IMR-90 (cell line): ENCODE results near the gene MSI2. TPM values are rescaled to one million over a fixed set of nuclear protein-coding genes. Genes with fewer than 3 reads are reported as not detected.

Source experiments
- ATAC-seq: fragments of 200-7000 bp; cut with Tn5 transposase; 2 replicates; pipeline ENCODE4 v1.9.1; 2020; ENCODE audit warnings: low read depth, mild to moderate bottlenecking, moderate library complexity
- BruUV-seq: library from RNA; stranded (reverse); fragments of 400-500 nt; replicated peaks from 2 replicates; lab custom pipeline; 2021; lab: Mats Ljungman, UMichigan
- CTCF ChIA-PET: fragments of 300-600 bp; formaldehyde crosslinking; extraction: SDS; loops from one replicate; lab custom pipeline; 2021; ENCODE audit warnings: antibody characterized with exemption; lab: Yijun Ruan, JAX
- POLR2A ChIA-PET: fragments of 300-600 bp; sonication (Branson Sonifier 250); formaldehyde crosslinking; loops from one replicate; lab custom pipeline; 2022; ENCODE audit warnings: antibody characterized with exemption; ENCODE audit not compliant: unreplicated experiment; lab: Charles Lee
- DNase-seq: peaks from one replicate; pipeline ENCODE4 v3.0.0; 2013
- H2AFZ ChIP-seq: replicated peaks from 2 replicates; pipeline ENCODE3; 2013; ENCODE audit warnings: low read length, mild to moderate bottlenecking; ENCODE audit not compliant: poor library complexity
- H2AK5ac ChIP-seq: 2 replicates; pipeline ENCODE4 v1.6.1; 2013; ENCODE audit warnings: low read depth, low read length, inconsistent platforms
- H2AK9ac ChIP-seq: replicated peaks from 2 replicates; pipeline ENCODE3; 2013; ENCODE audit warnings: mild to moderate bottlenecking, low read depth, low read length, moderate library complexity; ENCODE audit not compliant: poor library complexity
- H2BK120ac ChIP-seq: 2 replicates; pipeline ENCODE4 v1.6.1; 2013; ENCODE audit warnings: low read depth, low read length, inconsistent platforms
- H2BK15ac ChIP-seq: 3 replicates; pipeline ENCODE4 v1.6.1; 2013; ENCODE audit warnings: low read depth, low read length, inconsistent platforms
- H2BK20ac ChIP-seq: 2 replicates; pipeline ENCODE4 v1.6.1; 2013; ENCODE audit warnings: low read depth, mild to moderate bottlenecking, inconsistent platforms, low read length, moderate library complexity
- H2BK5ac ChIP-seq: 2 replicates; pipeline ENCODE4 v1.6.1; 2013; ENCODE audit warnings: mild to moderate bottlenecking, low read depth, low read length, inconsistent platforms; ENCODE audit not compliant: poor library complexity, severe bottlenecking
- H3K14ac ChIP-seq: replicated peaks from 2 replicates; pipeline ENCODE4 v1.6.1; 2013; ENCODE audit warnings: low read depth, low read length, inconsistent platforms
- H3K18ac ChIP-seq: 2 replicates; pipeline ENCODE4 v1.6.1; 2013; ENCODE audit warnings: low read depth, low read length, control low read depth
- H3K23ac ChIP-seq: 2 replicates; pipeline ENCODE4 v1.6.1; 2013; ENCODE audit warnings: low read depth, low read length, inconsistent platforms
- H3K27ac ChIP-seq: 2 replicates; pipeline ENCODE4 v1.5.1; 2013; ENCODE audit warnings: mild to moderate bottlenecking, control low read depth, low read length; ENCODE audit not compliant: insufficient read depth
- H3K27me3 ChIP-seq: 2 replicates; pipeline ENCODE4 v1.6.1; 2013; ENCODE audit warnings: low read length; ENCODE audit not compliant: control insufficient read depth, insufficient read depth
- H3K36me3 ChIP-seq: 2 replicates; pipeline ENCODE4 v1.6.1; 2013; ENCODE audit warnings: low read length, mixed read lengths; ENCODE audit not compliant: control insufficient read depth, insufficient read depth
- H3K4ac ChIP-seq: 2 replicates; pipeline ENCODE4 v1.6.1; 2013; ENCODE audit warnings: low read depth, low read length, inconsistent platforms
- H3K4me1 ChIP-seq: 2 replicates; pipeline ENCODE4 v1.6.1; 2013; ENCODE audit warnings: low read length, mixed read lengths; ENCODE audit not compliant: control insufficient read depth, insufficient read depth
- H3K4me2 ChIP-seq: 2 replicates; pipeline ENCODE4 v1.6.1; 2013; ENCODE audit warnings: low read depth, mild to moderate bottlenecking, control low read depth, low read length, moderate library complexity
- H3K4me3 ChIP-seq: 2 replicates; pipeline ENCODE4 v1.5.1; 2013; ENCODE audit warnings: low read depth, mild to moderate bottlenecking, control low read depth, low read length, moderate library complexity; ENCODE audit not compliant: insufficient read depth
- H3K56ac ChIP-seq: 2 replicates; pipeline ENCODE4 v1.6.1; 2013; ENCODE audit warnings: low read length, inconsistent platforms; ENCODE audit not compliant: insufficient read depth; ENCODE audit errors: extremely low read depth
- H3K79me1 ChIP-seq, 2 experiments: 2 replicates each; pipeline ENCODE4 v1.6.1; 2013; ENCODE audit warnings: low read length in 2 of 2, inconsistent platforms in 1 of 2, low read depth in 1 of 2
- H3K9ac ChIP-seq: 2 replicates; pipeline ENCODE4 v1.6.1; 2013; ENCODE audit warnings: low read depth, low read length, control low read depth
- H3K9me1 ChIP-seq: 2 replicates; pipeline ENCODE4 v1.6.1; 2013; ENCODE audit warnings: low read length, inconsistent platforms; ENCODE audit not compliant: insufficient read depth
- H3K9me3 ChIP-seq: 2 replicates; pipeline ENCODE4 v1.6.1; 2013; ENCODE audit warnings: low read length; ENCODE audit not compliant: control insufficient read depth, insufficient read depth
- H4K20me1 ChIP-seq: 2 replicates; pipeline ENCODE4 v1.6.1; 2013; ENCODE audit warnings: low read length, inconsistent platforms; ENCODE audit not compliant: insufficient read depth
- H4K5ac ChIP-seq: 2 replicates; pipeline ENCODE4 v1.6.1; 2013; ENCODE audit warnings: mild to moderate bottlenecking, low read depth, low read length, control low read depth
- H4K8ac ChIP-seq, 2 experiments: 2 replicates each; pipeline ENCODE4 v1.6.1; 2013; ENCODE audit warnings: low read depth in 2 of 2, low read length in 2 of 2, control low read depth in 1 of 2, inconsistent platforms in 1 of 2
- H4K91ac ChIP-seq: 2 replicates; pipeline ENCODE4 v1.6.1; 2013; ENCODE audit warnings: low read depth, low read length, inconsistent platforms; ENCODE audit not compliant: insufficient read depth
- BHLHE40 ChIP-seq: fragments of 150-350 bp; IDR thresholded peaks from 2 replicates; pipeline ENCODE4 v1.6.1; 2016; ENCODE audit warnings: mild to moderate bottlenecking, low read depth, low read length
- POLR2A ChIP-seq: IDR thresholded peaks from 2 replicates; pipeline ENCODE4 v1.6.1; 2012; ENCODE audit warnings: mild to moderate bottlenecking, low read depth, low read length
- RAD21 ChIP-seq: IDR thresholded peaks from 2 replicates; pipeline ENCODE4 v1.6.1; 2012; ENCODE audit warnings: low read length, improper control_type of control experiment
- RCOR1 ChIP-seq: IDR thresholded peaks from 2 replicates; pipeline ENCODE4 v1.6.1; 2012; ENCODE audit warnings: mild to moderate bottlenecking, low read length, improper control_type of control experiment; ENCODE audit not compliant: insufficient replicate concordance
- WGBS, 2 experiments: methylation state at CpG; one replicate each; pipeline versions ENCODE4 v1.1.5 to v1.1.7; 2013; ENCODE audit warnings: missing lambda C conversion rate in 2 of 2; ENCODE audit not compliant: insufficient read length in 1 of 2; ENCODE audit errors: extremely low coverage in 2 of 2; 5-methylcytosine and 5-hydroxymethylcytosine counted together
- dilution Hi-C: fragments of 300-500 bp; cut with HindIII; formaldehyde crosslinking; loops from one replicate; pipeline ENCODE4 v1.14.3; 2018; ENCODE audit warnings: low sequenced_read_pairs; ENCODE audit not compliant: unreplicated experiment
- in situ Hi-C: fragments of 300-500 bp; cut with MboI; formaldehyde crosslinking; loops from 3 replicates; pipeline ENCODE4 v1.14.3; 2019; ENCODE audit warnings: low sequenced_read_pairs, inconsistent platforms, mixed read lengths
- intact Hi-C: fragments of 100-400 bp; cut with micrococcal nuclease; formaldehyde crosslinking; loops from 2 replicates; pipeline ENCODE4 v1.10.0; 2022
- polyA plus RNA-seq, 3 experiments: library from polyadenylated mRNA; depleted of rRNA; stranded (reverse); fragments of >200 nt; gene quantifications; 2 replicates each; pipeline ENCODE4 v1.2.3, GENCODE V29; 2012; ENCODE audit warnings: low replicate concordance in 1 of 3
- total RNA-seq: library from RNA; depleted of rRNA; stranded (reverse); fragments of >200 nt; gene quantifications from 2 replicates; pipeline ENCODE4 v1.2.3, GENCODE V29; 2012
- TF ChIP-seq, protein P1 (sequence below): conservative IDR thresholded peaks from 2 replicates; pipeline ENCODE4 v1.5.1; 2012; ENCODE audit warnings: mild to moderate bottlenecking, low read depth, low read length, improper control_type of control experiment
- TF ChIP-seq, protein P2 (sequence below): fragments of 150-350 bp; IDR thresholded peaks from 2 replicates; pipeline ENCODE4 v1.6.1; 2017; ENCODE audit warnings: mild to moderate bottlenecking, antibody characterized with exemption, low read length, low read depth

Gene MSI2
- total and polyA plus RNA-seq, 2 of the 4 experiments (the other 2 are of a cell fraction), result 13.0 to 16.0 TPM

DNA sequence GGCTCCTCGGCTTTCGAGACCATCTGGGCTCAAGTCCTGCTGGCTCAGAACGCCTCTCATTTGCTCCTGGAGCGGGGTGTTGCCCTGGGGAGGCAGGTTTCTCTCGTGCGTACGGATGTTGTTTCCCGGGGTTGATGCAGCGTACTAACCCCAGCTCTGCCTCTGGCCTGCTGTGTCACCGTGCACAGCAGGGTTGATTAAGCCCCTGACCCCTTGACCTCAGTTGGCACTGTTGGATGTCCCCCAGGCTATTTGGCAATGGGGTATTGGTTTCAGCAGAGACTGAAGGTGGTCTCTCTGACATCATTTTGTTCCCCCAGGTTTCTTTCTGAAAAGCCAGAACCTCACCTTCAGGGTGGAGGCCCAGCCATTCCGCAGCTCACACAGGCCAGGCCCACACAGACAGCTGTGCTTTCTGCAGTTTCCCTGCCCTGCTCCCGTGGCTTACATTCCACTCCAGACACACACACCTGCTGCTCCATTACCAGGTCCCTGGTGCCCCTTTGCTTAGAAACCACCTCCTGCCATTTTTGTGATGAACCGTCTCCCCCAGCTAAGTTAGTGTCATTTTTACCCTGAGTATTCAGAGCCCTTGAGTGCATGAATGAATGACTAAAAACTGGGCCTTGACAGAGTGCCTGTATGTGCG, 255.3 kb downstream of the MSI2 start:
- Histone ChIP-seq H2BK5ac (no peak overlapping the region), H3K4me2 (no peak overlapping the region), H3K79me1 (peaks cover 0 to 3% of the 10 kb centered on the region in 2 experiments; a peak in 2 of 4 replicates), H3K4ac (no peak overlapping the region), H3K4me3 (no peak overlapping the region), H4K5ac (no peak overlapping the region), H3K9ac (no peak overlapping the region), H3K9me3 (no peaks in the 10 kb centered on the region), H4K8ac (no peak overlapping the region), H3K27ac (no peak overlapping the region), H3K18ac (no peak overlapping the region), H4K91ac (no peak overlapping the region), H3K27me3 (no peaks in the 10 kb centered on the region), H3K9me1 (peaks cover 2% of the 10 kb centered on the region; the same call in 1 of the 2 replicates), H3K23ac (no peak overlapping the region), H3K4me1 (peaks cover 6% of the 10 kb centered on the region; the same call in 1 of the 2 replicates), H2AK5ac (peak overlapping the region; percentile 53; the same call in 1 of the 2 replicates), H2BK15ac (no peak overlapping the region), H2BK20ac (no peak overlapping the region), H2AK9ac (no peak overlapping the region), H3K14ac (no peak overlapping the region), H2BK120ac (no peak overlapping the region), H3K56ac (no peak overlapping the region), H3K36me3 (no peaks in the 10 kb centered on the region), H2AFZ (no peak overlapping the region), H4K20me1 (no peaks in the 10 kb centered on the region)
- ChIA-PET CTCF (no interaction called here), POLR2A (no interaction called here)
- 91% methylated on average over 10 of the region's 14 CpGs; no CpG with 5 or more reads in 1 of the 2 experiments for WGBS, 2 experiments
- intact Hi-C loops (no loop called here), in situ Hi-C loops (no loop called here), dilution Hi-C loops (no loop called here)
- BruUV-seq, result no TSS peak
- ATAC-seq (no peak), DNase-seq (no peak)
- TF ChIP-seq RCOR1 (no peak), BHLHE40 (no peak), POLR2A (no peak), RAD21 (no peak)
- TF ChIP-seq, protein P1, sequence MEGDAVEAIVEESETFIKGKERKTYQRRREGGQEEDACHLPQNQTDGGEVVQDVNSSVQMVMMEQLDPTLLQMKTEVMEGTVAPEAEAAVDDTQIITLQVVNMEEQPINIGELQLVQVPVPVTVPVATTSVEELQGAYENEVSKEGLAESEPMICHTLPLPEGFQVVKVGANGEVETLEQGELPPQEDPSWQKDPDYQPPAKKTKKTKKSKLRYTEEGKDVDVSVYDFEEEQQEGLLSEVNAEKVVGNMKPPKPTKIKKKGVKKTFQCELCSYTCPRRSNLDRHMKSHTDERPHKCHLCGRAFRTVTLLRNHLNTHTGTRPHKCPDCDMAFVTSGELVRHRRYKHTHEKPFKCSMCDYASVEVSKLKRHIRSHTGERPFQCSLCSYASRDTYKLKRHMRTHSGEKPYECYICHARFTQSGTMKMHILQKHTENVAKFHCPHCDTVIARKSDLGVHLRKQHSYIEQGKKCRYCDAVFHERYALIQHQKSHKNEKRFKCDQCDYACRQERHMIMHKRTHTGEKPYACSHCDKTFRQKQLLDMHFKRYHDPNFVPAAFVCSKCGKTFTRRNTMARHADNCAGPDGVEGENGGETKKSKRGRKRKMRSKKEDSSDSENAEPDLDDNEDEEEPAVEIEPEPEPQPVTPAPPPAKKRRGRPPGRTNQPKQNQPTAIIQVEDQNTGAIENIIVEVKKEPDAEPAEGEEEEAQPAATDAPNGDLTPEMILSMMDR, result no peak
- TF ChIP-seq, protein P2, sequence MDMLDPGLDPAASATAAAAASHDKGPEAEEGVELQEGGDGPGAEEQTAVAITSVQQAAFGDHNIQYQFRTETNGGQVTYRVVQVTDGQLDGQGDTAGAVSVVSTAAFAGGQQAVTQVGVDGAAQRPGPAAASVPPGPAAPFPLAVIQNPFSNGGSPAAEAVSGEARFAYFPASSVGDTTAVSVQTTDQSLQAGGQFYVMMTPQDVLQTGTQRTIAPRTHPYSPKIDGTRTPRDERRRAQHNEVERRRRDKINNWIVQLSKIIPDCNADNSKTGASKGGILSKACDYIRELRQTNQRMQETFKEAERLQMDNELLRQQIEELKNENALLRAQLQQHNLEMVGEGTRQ, result no peak
